Astrocyte (in vitro differentiated cells and primary cell): Measurements from ENCODE around the gene SYCE3. TPM values are rescaled to one million over a fixed set of nuclear protein-coding genes. Genes with fewer than 3 reads are reported as not detected.

ENCODE experiments used
- DNase-seq: peaks from one replicate; pipeline ENCODE4 v3.0.0-alpha.2; 2010; ENCODE audit warnings: low read depth
- FAIRE-seq: peaks from 2 replicates; lab custom pipeline; 2011; peaks lifted over from hg19 to GRCh38; lab: Jason Lieb, UNC
- H2AFZ ChIP-seq: 2 replicates; pipeline ENCODE4 v1.6.0; 2012; ENCODE audit warnings: low read depth, low read length, inconsistent platforms
- H3K27ac ChIP-seq: 2 replicates; pipeline ENCODE4 v1.5.1; 2011; ENCODE audit warnings: low read depth, low read length, inconsistent platforms
- H3K27me3 ChIP-seq: 2 replicates; pipeline ENCODE4 v1.6.0; 2011; ENCODE audit warnings: low read length, inconsistent platforms; ENCODE audit not compliant: insufficient read depth
- H3K36me3 ChIP-seq: 2 replicates; pipeline ENCODE4 v1.5.1; 2011; ENCODE audit warnings: low read length, inconsistent platforms; ENCODE audit not compliant: insufficient read depth
- H3K4me1 ChIP-seq: 2 replicates; pipeline ENCODE4 v1.5.1; 2011; ENCODE audit warnings: low read length, inconsistent platforms; ENCODE audit not compliant: insufficient read depth
- H3K4me2 ChIP-seq: 2 replicates; pipeline ENCODE4 v1.6.0; 2012; ENCODE audit warnings: low read length, inconsistent platforms
- H3K4me3 ChIP-seq: 2 replicates; pipeline ENCODE4 v1.5.1; 2011; ENCODE audit warnings: low read depth, mild to moderate bottlenecking, low read length, inconsistent platforms; ENCODE audit not compliant: insufficient read depth
- H3K79me2 ChIP-seq: 2 replicates; pipeline ENCODE4 v1.6.0; 2012; ENCODE audit warnings: mild to moderate bottlenecking, low read length, inconsistent platforms; ENCODE audit not compliant: insufficient read depth
- H3K9ac ChIP-seq: 2 replicates; pipeline ENCODE4 v1.6.0; 2012; ENCODE audit warnings: mild to moderate bottlenecking, low read length, inconsistent platforms
- H3K9me3 ChIP-seq: 2 replicates; pipeline ENCODE4 v1.5.1; 2012; ENCODE audit warnings: low read depth, mild to moderate bottlenecking, low read length, inconsistent platforms; ENCODE audit not compliant: insufficient read depth
- H4K20me1 ChIP-seq: 2 replicates; pipeline ENCODE4 v1.6.0; 2012; ENCODE audit warnings: low read length, inconsistent platforms; ENCODE audit not compliant: insufficient read depth
- H3K27ac Mint-ChIP-seq: one replicate; pipeline ENCODE4 v1.8.0; 2021; ENCODE audit warnings: mild to moderate bottlenecking, mixed read lengths; ENCODE audit not compliant: unreplicated experiment
- H3K27me3 Mint-ChIP-seq: one replicate; pipeline ENCODE4 v1.8.0; 2021; ENCODE audit warnings: low read depth, mixed read lengths; ENCODE audit not compliant: unreplicated experiment
- H3K36me3 Mint-ChIP-seq: one replicate; pipeline ENCODE4 v1.8.0; 2021; ENCODE audit warnings: low read depth, mixed read lengths; ENCODE audit not compliant: unreplicated experiment
- H3K4me1 Mint-ChIP-seq: one replicate; pipeline ENCODE4 v1.8.0; 2021; ENCODE audit warnings: low read depth, mixed read lengths; ENCODE audit not compliant: unreplicated experiment
- H3K4me3 Mint-ChIP-seq: one replicate; pipeline ENCODE4 v1.8.0; 2021; ENCODE audit warnings: mild to moderate bottlenecking, moderate library complexity, mixed read lengths; ENCODE audit not compliant: unreplicated experiment
- H3K9me3 Mint-ChIP-seq: one replicate; pipeline ENCODE4 v1.8.0; 2021; ENCODE audit warnings: mild to moderate bottlenecking, mixed read lengths; ENCODE audit not compliant: unreplicated experiment
- CTCF ChIP-seq: IDR thresholded peaks from 2 replicates; pipeline ENCODE4 v1.5.1; 2011; ENCODE audit warnings: low read depth, mild to moderate bottlenecking, inconsistent platforms, low read length, moderate library complexity; ENCODE audit not compliant: insufficient read depth
- EZH2 ChIP-seq: IDR thresholded peaks from 2 replicates; pipeline ENCODE4 v1.6.1; 2012; ENCODE audit warnings: mild to moderate bottlenecking, low read length, inconsistent platforms; ENCODE audit not compliant: insufficient read depth
- total RNA-seq: library from RNA; stranded (reverse); gene quantifications from 2 replicates; pipeline ENCODE4 v1.2.1, GENCODE V29; 2021

The SYCE3 gene
- total RNA-seq, 1 donor from 2014 or later = not detected

DNA sequence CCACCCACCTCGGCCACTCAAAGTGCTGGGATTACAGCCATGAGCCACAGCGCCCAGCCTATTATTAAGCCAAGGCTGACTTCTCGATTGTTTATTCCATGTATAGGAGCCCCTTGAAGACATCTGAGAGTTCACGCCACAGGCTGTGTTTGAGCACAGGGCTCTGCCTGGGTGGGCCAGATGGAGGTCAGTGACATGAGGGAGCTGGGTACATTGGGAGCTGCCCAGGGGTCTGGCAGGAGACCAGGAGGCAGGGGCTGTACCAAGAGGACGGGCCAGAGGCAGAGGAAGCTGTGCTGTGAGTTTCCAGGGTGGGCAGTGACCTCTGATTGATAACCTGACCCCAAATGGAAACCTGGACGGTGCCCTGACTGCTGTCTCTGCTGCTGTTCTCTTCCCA, 60.6 kb downstream of the SYCE3 start:
- peaks cover 23% of the 10 kb centered on the region for H4K20me1 ChIP-seq
- Mint-ChIP-seq H3K4me3 (no peak overlapping the region), H3K27ac (no peak overlapping the region), H3K36me3 (no peaks in the 10 kb centered on the region), H3K27me3 (no peaks in the 10 kb centered on the region), H3K9me3 (no peaks in the 10 kb centered on the region), H3K4me1 (no peaks in the 10 kb centered on the region)
- H3K4me1 ChIP-seq = peaks cover 4% of the 10 kb centered on the region
- no peaks in the 10 kb centered on the region for H3K9me3 ChIP-seq
- DNase-seq = no peak
- no peak overlapping the region for H3K4me3 ChIP-seq
- no peaks in the 10 kb centered on the region for H3K27me3 ChIP-seq
- peaks cover 24% of the 10 kb centered on the region for H3K79me2 ChIP-seq
- no peak overlapping the region for H3K4me2 ChIP-seq
- H2AFZ ChIP-seq = no peak overlapping the region
- FAIRE-seq = no peak
- peaks cover 4% of the 10 kb centered on the region for H3K36me3 ChIP-seq
- no peak overlapping the region for H3K9ac ChIP-seq
- no peak overlapping the region for H3K27ac ChIP-seq
- TF ChIP-seq EZH2 (no peak), CTCF (no peak)

Other genes starting within 250 kb of the SYCE3 start
- 5.4 and 5.8 TPM in 2 replicates for gene DENND6B, start 235.9 kb downstream of the SYCE3 start, total RNA-seq
- gene PPP6R2, start 219.6 kb downstream of the SYCE3 start, total RNA-seq = 47.9 and 48.3 TPM in 2 replicates
- gene SBF1, start 87.9 kb downstream of the SYCE3 start, total RNA-seq = 69.6 and 75.4 TPM in 2 replicates
- gene ADM2, start 81.4 kb downstream of the SYCE3 start, total RNA-seq = 23.0 and 26.3 TPM in 2 replicates
- gene MIOX, start 76.1 kb downstream of the SYCE3 start, total RNA-seq = 0.91 and 1.2 TPM in 2 replicates
- 93.2 and 111 TPM in 2 replicates for gene LMF2, start 55.2 kb downstream of the SYCE3 start, total RNA-seq
- gene NCAPH2, start 54.7 kb downstream of the SYCE3 start, total RNA-seq = 25.6 and 27.2 TPM in 2 replicates
- 1.8 and 5.5 TPM in 2 replicates for gene SCO2, start 37.3 kb downstream of the SYCE3 start, total RNA-seq
- gene TYMP, start 32.9 kb downstream of the SYCE3 start, total RNA-seq = 3.3 and 3.7 TPM in 2 replicates
- gene KLHDC7B, start 17.0 kb downstream of the SYCE3 start, total RNA-seq = 0.32 and 1.9 TPM in 2 replicates
- 26.0 and 32.7 TPM in 2 replicates for gene CPT1B, start 15.5 kb upstream of the SYCE3 start, total RNA-seq
- 36.1 and 40.7 TPM in 2 replicates for gene CHKB, start 19.9 kb upstream of the SYCE3 start, total RNA-seq
- 4.7 and 5.9 TPM in 2 replicates for gene MAPK8IP2, start 37.9 kb upstream of the SYCE3 start, total RNA-seq
- gene ARSA, start 65.2 kb upstream of the SYCE3 start, total RNA-seq = 25.5 and 34.7 TPM in 2 replicates
- gene SHANK3, start 109.9 kb upstream of the SYCE3 start, total RNA-seq = 10.1 and 10.6 TPM in 2 replicates
- not detected in 2 replicates for gene ACR, start 175.3 kb upstream of the SYCE3 start, total RNA-seq
- gene RABL2B, start 220.7 kb upstream of the SYCE3 start, total RNA-seq = 26.6 and 27.5 TPM in 2 replicates